KMS-11 (cell line): ENCODE results near the gene CFAP410.

Experiments used
- H2AFZ ChIP-seq: fragments of 200-600 bp; sonication (generic); 2 replicates; pipeline ENCODE4 v1.6.1; 2016; ENCODE audit warnings: antibody characterized with exemption, mixed run types, low read depth
- H3K27ac ChIP-seq: fragments of 200-600 bp; sonication (generic); 2 replicates; pipeline ENCODE4 v1.6.1; 2016; ENCODE audit warnings: mild to moderate bottlenecking, mixed run types
- H3K27me3 ChIP-seq: fragments of 200-600 bp; sonication (generic); 2 replicates; pipeline ENCODE4 v1.6.1; 2017; ENCODE audit warnings: mild to moderate bottlenecking, low read depth, mixed run types, moderate library complexity; ENCODE audit not compliant: insufficient read depth
- H3K36me3 ChIP-seq: fragments of 200-600 bp; sonication (generic); 2 replicates; pipeline ENCODE4 v1.6.1; 2017; ENCODE audit warnings: mild to moderate bottlenecking, mixed run types; ENCODE audit not compliant: insufficient read depth
- H3K4me1 ChIP-seq: fragments of 200-600 bp; sonication (generic); 2 replicates; pipeline ENCODE4 v1.6.1; 2016; ENCODE audit warnings: mild to moderate bottlenecking, low read depth, mixed run types; ENCODE audit not compliant: poor library complexity, severe bottlenecking
- H3K4me2 ChIP-seq: fragments of 200-600 bp; sonication (generic); 2 replicates; pipeline ENCODE4 v1.7.0; 2016; ENCODE audit warnings: mild to moderate bottlenecking, mixed run types
- H3K4me3 ChIP-seq: fragments of 200-600 bp; sonication (generic); IDR thresholded peaks from 2 replicates; pipeline ENCODE4 v1.6.1; 2017; ENCODE audit warnings: low read depth, low read length, mixed read lengths; ENCODE audit not compliant: insufficient read depth
- H3K79me2 ChIP-seq: fragments of 200-600 bp; sonication (generic); 2 replicates; pipeline ENCODE4 v1.6.1; 2016; ENCODE audit warnings: low read depth, mixed run types; ENCODE audit not compliant: insufficient read depth
- H3K9ac ChIP-seq: fragments of 200-600 bp; sonication (generic); 2 replicates; pipeline ENCODE4 v1.6.1; 2016; ENCODE audit warnings: mild to moderate bottlenecking, mixed run types
- H4K20me1 ChIP-seq: fragments of 200-600 bp; sonication (generic); 2 replicates; pipeline ENCODE4 v1.6.1; 2016; ENCODE audit warnings: mild to moderate bottlenecking, mixed run types; ENCODE audit not compliant: insufficient read depth
- TF ChIP-seq, protein P1 (sequence below): fragments of 200-600 bp; sonication (generic); conservative IDR thresholded peaks from 2 replicates; pipeline ENCODE4 v1.6.1; 2017; ENCODE audit warnings: low read depth, mild to moderate bottlenecking, antibody characterized with exemption, low read length, moderate library complexity, mixed read lengths

CFAP410 gene

DNA sequence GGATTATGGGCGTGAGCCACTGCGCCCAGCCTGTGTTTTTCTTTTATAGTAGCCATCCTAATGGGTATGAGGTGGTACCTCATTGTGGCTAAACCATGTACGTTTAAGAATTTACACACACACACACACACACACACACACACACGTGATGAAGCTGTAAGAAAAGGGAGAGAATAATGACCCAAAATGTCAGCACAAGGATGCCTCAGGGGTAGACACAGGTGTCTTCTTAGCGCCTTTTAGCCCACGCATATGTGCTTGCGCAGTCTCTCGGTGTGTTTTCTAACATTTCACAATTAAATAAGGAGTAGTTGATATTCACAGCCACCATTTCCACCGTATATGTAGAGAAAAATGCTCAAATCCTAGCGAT is 40.1 kb downstream of the CFAP410 start:
- Histone ChIP-seq H3K27me3 (no peaks in the 10 kb centered on the region), H3K4me1 (peaks cover 52% of the 10 kb centered on the region), H2AFZ (peak overlapping the region; percentile 48; the same call in 1 of the 2 replicates), H3K4me3 (no peak overlapping the region), H3K79me2 (peaks cover 37% of the 10 kb centered on the region), H3K4me2 (peak overlapping the region; percentile 86), H3K36me3 (no peaks in the 10 kb centered on the region), H3K27ac (peak overlapping the region; percentile 88), H3K9ac (peak overlapping the region; percentile 77), H4K20me1 (no peaks in the 10 kb centered on the region)
- TF ChIP-seq, protein P1, sequence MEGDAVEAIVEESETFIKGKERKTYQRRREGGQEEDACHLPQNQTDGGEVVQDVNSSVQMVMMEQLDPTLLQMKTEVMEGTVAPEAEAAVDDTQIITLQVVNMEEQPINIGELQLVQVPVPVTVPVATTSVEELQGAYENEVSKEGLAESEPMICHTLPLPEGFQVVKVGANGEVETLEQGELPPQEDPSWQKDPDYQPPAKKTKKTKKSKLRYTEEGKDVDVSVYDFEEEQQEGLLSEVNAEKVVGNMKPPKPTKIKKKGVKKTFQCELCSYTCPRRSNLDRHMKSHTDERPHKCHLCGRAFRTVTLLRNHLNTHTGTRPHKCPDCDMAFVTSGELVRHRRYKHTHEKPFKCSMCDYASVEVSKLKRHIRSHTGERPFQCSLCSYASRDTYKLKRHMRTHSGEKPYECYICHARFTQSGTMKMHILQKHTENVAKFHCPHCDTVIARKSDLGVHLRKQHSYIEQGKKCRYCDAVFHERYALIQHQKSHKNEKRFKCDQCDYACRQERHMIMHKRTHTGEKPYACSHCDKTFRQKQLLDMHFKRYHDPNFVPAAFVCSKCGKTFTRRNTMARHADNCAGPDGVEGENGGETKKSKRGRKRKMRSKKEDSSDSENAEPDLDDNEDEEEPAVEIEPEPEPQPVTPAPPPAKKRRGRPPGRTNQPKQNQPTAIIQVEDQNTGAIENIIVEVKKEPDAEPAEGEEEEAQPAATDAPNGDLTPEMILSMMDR = no peak

DNA sequence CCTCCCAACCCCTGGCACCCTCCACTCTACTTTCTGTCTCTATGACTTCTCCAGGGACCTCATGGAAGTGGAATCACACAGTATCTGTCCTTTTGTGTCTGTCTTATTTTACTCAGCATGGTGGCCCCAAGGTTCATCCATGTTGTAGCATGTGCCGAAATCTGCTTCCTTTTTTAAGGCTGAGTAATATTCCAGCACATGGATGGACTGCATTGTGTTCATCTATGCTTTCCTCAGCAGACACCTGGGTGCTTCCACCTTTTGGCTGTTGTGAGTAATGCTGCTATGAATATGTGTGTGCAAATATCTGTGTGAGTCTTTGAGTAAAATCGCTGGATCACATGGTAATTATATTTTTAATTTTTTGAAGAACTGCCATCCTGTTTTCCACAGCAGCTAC is 40.9 kb downstream of the CFAP410 start:
- Histone ChIP-seq H3K27me3 (no peaks in the 10 kb centered on the region), H3K4me1 (peaks cover 52% of the 10 kb centered on the region), H3K36me3 (no peaks in the 10 kb centered on the region), H3K4me2 (peak overlapping the region; percentile 40), H3K27ac (peak overlapping the region; percentile 88), H4K20me1 (no peaks in the 10 kb centered on the region), H3K4me3 (no peak overlapping the region), H2AFZ (peak overlapping the region; percentile 48; the same call in 1 of the 2 replicates), H3K9ac (peak overlapping the region; percentile 29; the same call in 1 of the 2 replicates), H3K79me2 (peaks cover 30% of the 10 kb centered on the region)
- TF ChIP-seq, protein P1 = peak; percentile 4; the same call in 1 of the 2 replicates

DNA sequence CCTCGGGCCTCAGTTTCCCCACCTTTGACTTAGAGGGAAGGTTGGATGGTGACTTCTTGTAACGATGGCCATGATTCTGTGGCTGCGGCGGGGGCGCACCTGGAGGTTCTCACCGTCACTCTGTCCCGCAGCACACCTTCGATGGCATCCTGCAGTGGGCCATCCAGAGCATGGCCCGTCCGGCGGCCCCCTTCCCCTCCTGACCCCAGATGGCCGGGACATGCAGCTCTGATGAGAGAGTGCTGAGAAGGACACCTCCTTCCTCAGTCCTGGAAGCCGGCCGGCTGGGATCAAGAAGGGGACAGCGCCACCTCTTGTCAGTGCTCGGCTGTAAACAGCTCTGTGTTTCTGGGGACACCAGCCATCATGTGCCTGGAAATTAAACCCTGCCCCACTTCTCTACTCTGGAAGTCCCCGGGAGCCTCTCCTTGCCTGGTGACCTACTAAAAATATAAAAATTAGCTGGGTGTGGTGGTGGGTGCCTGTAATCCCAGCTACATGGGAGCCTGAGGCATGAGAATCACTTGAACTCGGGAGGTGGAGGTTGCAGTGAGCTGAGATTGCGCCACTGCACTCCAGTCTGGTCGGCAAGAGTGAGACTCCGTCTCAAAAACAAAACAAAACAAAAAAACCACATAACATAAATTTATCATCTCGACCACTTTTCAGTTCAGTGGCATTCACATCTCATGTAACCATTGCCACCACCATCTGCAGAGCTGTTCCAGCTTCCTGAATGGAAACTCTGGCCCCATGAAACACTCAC is 41.5 kb downstream of the CFAP410 start:
- no peaks in the 10 kb centered on the region for H3K36me3 ChIP-seq
- H4K20me1 ChIP-seq = no peaks in the 10 kb centered on the region
- peaks cover 52% of the 10 kb centered on the region for H3K4me1 ChIP-seq
- H3K27ac ChIP-seq = peak overlapping the region; percentile 88
- H3K79me2 ChIP-seq = peaks cover 25% of the 10 kb centered on the region
- H3K9ac ChIP-seq = peak overlapping the region; percentile 29; the same call in 1 of the 2 replicates
- peak overlapping the region; percentile 48; the same call in 1 of the 2 replicates for H2AFZ ChIP-seq
- H3K4me2 ChIP-seq = peak overlapping the region; percentile 40
- TF ChIP-seq, protein P1 = peak; percentile 81
- peaks cover 3% of the 10 kb centered on the region; the same call in 1 of the 2 replicates for H3K27me3 ChIP-seq
- H3K4me3 ChIP-seq = no peak overlapping the region

DNA sequence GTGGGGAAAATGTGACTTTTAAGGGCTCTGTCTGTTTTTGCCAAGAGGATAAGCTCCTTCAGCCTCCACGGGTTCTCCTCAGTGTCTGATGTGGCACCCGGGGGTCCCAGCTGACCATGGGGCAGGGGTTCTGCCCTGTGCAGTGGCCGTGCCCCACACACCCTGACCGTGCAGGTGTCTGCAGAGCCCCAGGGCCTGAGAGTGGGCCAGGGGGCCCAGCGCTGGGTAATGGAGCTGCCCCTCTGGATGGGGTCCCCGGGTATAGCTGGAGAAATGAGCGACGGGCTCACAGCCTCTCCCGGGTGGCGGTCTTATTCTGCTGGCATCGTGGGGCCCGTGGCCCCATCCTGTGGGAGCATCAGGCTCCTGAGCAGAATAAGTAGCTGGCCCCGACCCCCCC is 42.3 kb downstream of the CFAP410 start:
- Histone ChIP-seq H3K4me2 (no peak overlapping the region), H3K27ac (no peak overlapping the region), H3K9ac (no peak overlapping the region), H3K4me3 (no peak overlapping the region), H3K36me3 (no peaks in the 10 kb centered on the region), H3K79me2 (peaks cover 17% of the 10 kb centered on the region), H3K27me3 (peaks cover 9% of the 10 kb centered on the region; the same call in 1 of the 2 replicates), H3K4me1 (peaks cover 48% of the 10 kb centered on the region), H2AFZ (no peak overlapping the region), H4K20me1 (no peaks in the 10 kb centered on the region)
- TF ChIP-seq, protein P1 = no peak
